ENCODE measurements around the gene APEX1. TPM values are rescaled to one million over a fixed set of nuclear protein-coding genes. Genes with fewer than 3 reads are reported as not detected.

APEX1 gene
- total RNA-seq, 2 donors from 2014 or later = 89.6 to 113 TPM

DNA sequence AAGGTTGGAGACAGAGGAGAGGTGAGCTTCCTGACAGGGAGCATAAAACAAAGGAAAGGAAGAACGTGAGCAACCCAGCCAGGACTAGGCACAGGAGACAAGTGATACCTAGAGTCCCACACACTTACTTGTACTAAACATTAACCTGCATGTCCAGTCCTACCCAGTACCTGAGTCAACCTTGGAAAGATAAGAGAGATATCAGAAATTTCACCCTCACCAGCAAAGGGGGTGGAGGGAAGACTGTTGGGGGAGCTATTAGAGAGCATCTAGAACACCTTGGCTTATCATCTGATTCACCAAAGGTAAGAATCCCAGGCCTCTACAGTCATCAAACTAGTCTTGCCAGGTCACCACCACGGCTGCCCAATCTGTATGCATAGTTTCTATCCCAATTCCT is 30.2 kb upstream of the APEX1 start:
- Mint-ChIP-seq H3K27me3 (no peaks in the 10 kb centered on the region), H3K4me3 (no peak overlapping the region), H3K27ac (no peak overlapping the region), H3K4me1 (peaks cover 11% of the 10 kb centered on the region), H3K36me3 (ENCODE audit: low read depth) (no peaks in the 10 kb centered on the region)
- no peaks in the 10 kb centered on the region for H3K9me3 ChIP-seq (ENCODE audit: control insufficient read depth, low read length, poor library complexity, severe bottlenecking)
- ATAC-seq (no peak), DNase-seq (no peak)

DNA sequence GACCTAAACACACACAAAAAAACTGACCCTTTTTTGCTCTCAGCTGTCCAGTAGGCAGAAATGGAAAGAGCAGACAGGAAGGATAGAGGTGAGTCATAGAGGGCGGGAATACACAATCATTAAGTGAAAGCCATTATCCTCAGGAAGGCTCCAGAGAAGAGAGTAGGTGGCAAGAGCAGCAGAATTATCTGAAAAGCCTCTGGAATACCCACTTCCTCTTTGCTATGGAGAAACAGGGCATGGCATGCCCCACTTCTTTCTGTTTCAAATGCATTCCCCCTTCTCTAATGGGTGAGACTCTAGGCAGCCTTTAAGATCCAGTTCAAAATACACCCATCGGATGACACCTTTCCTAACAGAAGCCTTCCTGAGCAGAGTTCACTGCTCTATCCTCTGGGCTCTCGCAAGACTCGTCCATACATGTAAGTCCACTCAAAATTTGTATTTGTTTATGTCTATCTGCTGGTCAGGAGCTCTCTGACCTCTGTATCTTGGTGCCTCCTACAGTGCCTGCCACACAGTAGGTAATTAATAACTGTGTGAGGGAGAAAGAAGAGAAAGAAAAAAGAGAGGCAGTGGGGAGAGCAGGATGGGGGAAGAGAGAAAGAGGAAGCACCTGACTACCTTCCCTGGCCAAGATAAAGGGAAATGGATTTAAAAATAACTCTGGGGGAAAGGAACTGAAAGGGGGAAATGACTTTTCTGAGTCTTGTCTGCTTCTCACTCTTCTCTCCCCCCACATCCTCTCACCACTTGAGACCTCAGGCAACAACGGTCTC is 27.6 kb upstream of the APEX1 start:
- Mint-ChIP-seq H3K4me1 (peaks cover 11% of the 10 kb centered on the region), H3K27ac (peak overlapping the region; percentile 16), H3K36me3 (ENCODE audit: low read depth) (no peaks in the 10 kb centered on the region), H3K27me3 (no peaks in the 10 kb centered on the region), H3K4me3 (no peak overlapping the region)
- peak; percentile 35 for ATAC-seq
- DNase-seq = no peak
- no peaks in the 10 kb centered on the region for H3K9me3 ChIP-seq (ENCODE audit: control insufficient read depth, low read length, poor library complexity, severe bottlenecking)

DNA sequence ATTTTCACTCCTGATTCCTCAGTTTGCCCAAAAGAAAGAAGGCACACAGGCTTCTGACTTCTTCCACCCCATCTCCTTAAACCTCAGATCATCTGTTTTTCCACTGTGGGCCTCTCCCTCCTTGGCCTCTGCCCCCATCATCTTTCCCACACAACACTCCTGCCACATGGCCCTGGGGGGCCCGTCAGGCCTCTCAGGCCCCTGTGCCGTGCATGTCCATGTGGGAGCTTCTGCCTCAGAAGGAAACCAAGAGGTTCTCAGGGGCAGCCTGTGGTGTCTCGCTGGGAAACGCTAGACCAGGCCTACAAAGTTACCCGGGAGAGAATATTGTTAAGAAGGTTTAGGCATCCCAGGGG is 27.0 kb upstream of the APEX1 start:
- Mint-ChIP-seq H3K27me3 (no peaks in the 10 kb centered on the region), H3K36me3 (ENCODE audit: low read depth) (no peaks in the 10 kb centered on the region), H3K4me1 (peaks cover 11% of the 10 kb centered on the region), H3K4me3 (no peak overlapping the region), H3K27ac (peak overlapping the region; percentile 16)
- ATAC-seq (no peak), DNase-seq (no peak)
- no peaks in the 10 kb centered on the region for H3K9me3 ChIP-seq (ENCODE audit: control insufficient read depth, low read length, poor library complexity, severe bottlenecking)

DNA sequence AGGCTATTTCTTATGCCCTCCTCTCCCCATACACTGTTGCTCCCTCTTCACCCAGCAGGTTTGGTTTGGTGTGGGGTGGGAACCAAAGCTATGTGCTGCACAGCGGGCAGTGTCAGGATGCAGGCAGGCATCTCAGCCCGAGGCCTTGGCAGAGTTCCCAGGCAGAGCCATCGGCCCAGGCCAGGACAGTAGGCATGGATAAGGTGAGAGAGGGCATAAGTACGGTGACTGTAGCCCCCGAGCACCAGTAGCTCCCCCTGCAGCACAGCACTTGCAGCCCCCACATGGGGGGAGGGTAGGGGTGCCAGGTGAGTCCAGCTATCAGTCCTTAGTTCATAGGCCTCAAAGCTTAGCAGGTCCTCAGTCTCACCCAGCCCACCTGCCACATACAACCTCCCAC is 26.2 kb upstream of the APEX1 start:
- Mint-ChIP-seq H3K27ac (no peak overlapping the region), H3K36me3 (ENCODE audit: low read depth) (no peaks in the 10 kb centered on the region), H3K4me1 (peaks cover 11% of the 10 kb centered on the region), H3K4me3 (no peak overlapping the region), H3K27me3 (no peaks in the 10 kb centered on the region)
- no peaks in the 10 kb centered on the region for H3K9me3 ChIP-seq (ENCODE audit: control insufficient read depth, low read length, poor library complexity, severe bottlenecking)
- DNase-seq (no peak), ATAC-seq (no peak)

DNA sequence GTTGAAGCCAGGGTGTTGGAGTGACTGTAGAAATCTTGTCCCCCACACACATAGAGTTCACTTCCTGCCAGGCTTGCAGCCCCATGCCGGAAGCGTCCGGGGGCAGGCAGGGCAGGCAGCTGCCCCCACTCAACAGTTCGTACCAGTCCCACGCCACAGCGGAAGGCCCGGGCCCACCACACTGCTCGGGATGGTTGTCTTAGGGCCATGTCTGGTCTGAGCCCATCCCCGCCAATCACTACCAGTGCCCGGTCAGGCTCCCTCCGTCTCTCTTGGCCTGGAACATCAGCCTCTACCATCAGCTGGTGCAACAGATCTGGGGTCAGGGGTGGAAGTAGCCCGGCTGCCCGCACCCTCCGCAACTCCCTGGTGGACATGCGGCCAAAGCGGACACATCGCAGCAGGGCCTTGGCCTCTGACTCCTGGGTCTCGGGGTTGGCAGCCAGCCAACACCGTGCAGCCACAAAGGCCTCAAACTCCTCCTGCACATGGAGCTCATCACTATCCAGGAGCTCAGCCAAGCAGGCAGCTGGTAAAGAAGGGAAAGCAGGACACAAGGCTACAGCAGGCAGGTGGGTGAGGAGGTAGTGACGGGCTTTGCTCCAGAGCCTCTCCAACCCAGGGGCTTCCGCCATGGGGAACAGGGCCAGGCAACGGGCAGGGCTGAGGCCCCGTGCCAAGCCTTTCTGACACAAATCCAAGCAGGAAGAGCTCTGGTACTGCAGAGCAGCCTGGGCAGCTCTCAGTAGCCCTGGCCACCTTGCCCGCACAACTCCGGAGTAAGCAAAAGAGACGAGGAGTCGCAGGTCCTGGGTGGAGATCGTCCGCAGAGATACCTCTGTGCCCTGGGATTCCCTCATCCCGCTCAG is 25.0 kb upstream of the APEX1 start:
- no peak for ATAC-seq

DNA sequence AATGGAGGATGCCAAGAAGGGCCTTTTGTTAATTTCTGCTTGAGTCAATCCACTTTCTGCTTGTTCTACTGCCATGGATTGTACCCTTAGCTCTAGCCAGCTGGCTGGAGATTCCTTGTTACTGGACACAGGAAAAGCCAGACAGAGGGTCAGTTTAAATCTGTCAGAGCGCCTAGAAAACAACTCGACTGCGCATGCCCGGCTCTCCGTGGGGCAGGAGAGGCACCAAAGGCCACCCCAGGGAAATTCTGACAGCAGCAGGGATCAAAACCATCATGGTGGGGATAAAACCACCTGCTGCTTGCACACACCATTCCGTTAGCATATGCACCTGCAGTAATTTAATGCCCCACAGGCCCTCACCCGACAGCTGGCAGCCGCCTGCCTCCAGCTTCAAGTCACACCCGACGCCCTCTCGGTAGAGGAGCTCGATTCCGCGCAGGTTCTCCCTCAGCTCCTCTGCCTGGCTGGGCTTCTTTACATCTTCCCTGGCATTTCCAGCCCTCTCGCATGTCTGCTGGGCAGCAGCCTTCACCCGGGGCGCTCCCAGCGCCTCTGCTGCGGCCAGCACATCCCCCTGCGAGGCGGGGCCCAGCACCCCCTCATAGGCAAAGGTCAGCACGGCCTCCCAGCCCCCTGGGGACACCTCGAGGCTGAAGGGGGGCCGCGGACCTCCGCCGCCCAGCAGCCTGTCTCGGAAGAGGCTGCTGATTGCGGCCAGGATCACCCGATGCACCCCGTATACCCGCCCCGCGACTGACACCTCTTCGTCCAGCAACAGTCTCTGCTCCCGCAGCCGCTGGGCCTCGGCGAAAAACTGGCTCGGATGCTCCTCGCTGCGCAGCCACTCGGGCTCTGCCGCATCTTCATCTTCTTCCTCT is 20.1 kb upstream of the APEX1 start:
- H3K27ac Mint-ChIP-seq = no peak overlapping the region
- no peaks in the 10 kb centered on the region for H3K9me3 ChIP-seq (ENCODE audit: control insufficient read depth, low read length, poor library complexity, severe bottlenecking)
- ATAC-seq (no peak), DNase-seq (no peak)
- H3K4me3 Mint-ChIP-seq = no peak overlapping the region
- peaks cover 4% of the 10 kb centered on the region for H3K4me1 Mint-ChIP-seq
- H3K36me3 Mint-ChIP-seq (ENCODE audit: low read depth) = peaks cover 2% of the 10 kb centered on the region
- no peaks in the 10 kb centered on the region for H3K27me3 Mint-ChIP-seq

More for the DNA sequence above, 25.0 kb upstream of the APEX1 start:
- H3K27ac Mint-ChIP-seq = no peak overlapping the region
- H3K4me3 Mint-ChIP-seq = no peak overlapping the region
- H3K36me3 Mint-ChIP-seq (ENCODE audit: low read depth) = no peaks in the 10 kb centered on the region
- H3K9me3 ChIP-seq (ENCODE audit: control insufficient read depth, low read length, poor library complexity, severe bottlenecking) = no peaks in the 10 kb centered on the region
- no peak for DNase-seq
- no peaks in the 10 kb centered on the region for H3K27me3 Mint-ChIP-seq
- H3K4me1 Mint-ChIP-seq = peaks cover 11% of the 10 kb centered on the region

DNA sequence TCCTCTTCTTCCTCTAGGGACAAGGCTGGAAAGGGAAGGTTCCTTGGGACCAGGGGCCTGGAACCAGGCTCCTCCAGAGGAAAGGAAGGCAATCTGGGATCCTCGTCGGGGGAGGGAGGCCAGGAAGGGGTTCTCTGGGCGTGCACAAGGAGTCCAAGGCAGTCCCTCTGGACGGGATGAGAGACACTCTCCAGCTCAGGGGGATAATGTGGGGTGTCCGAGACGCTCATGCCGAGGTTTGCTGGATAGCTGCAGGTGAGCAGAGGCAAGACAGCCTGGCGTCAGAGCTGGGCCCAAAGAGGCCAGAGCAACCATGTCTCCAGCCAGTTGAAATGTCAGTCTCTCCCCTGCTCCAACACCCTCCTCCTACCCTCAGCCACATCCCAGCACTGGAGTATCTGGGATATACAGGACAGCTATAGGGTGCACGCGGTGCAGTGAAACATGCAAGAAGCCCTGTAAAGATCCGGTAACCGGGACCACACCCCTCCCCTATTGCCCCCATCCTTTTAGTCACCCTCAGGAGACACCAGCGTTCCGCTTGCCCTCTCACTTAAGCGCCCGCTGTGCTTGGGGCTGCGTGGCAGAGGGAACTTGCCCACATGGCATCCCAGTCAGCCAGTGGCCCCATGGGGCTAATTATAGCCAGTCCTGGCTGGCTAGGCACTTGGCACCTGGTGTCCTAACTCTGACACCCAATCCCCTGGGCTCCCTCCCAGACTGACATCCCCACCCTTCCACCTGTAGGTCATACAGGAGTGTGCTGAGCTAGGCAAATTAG is 19.3 kb upstream of the APEX1 start, which contains the start of gene KLHL33:
Gene KLHL33 (minus strand): TSS at position 585 of the 781 bp plus-strand sequence. CDS start 355 bp downstream, at position 230.
- Mint-ChIP-seq H3K27me3 (no peaks in the 10 kb centered on the region), H3K4me1 (peaks cover 10% of the 10 kb centered on the region), H3K4me3 (no peak within 1 kb of the TSS), H3K36me3 (ENCODE audit: low read depth) (peaks cover 2% of the 10 kb centered on the region), H3K27ac (no peak within 1 kb of the TSS)
- no peak for DNase-seq
- no peak for ATAC-seq
- no peaks in the 10 kb centered on the region for H3K9me3 ChIP-seq (ENCODE audit: control insufficient read depth, low read length, poor library complexity, severe bottlenecking)

DNA sequence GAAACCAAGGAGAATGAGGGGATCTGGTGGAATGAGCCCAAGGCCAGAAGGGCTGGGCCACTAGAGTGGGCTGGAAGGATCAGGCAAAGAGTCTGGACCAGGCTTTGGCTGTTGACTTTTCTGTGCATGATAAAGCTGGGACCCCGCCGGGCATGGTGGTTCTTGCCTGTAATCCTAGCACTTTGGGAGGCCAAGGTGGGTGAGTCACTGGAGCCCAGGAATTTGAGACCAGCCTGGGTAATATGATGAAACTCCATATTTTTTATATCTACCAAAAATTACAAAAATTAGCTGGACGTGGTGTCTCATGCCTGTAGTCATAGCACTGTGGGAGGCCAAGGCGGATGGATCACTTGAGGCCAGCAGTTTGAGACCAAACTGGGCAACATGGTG is 18.7 kb upstream of the APEX1 start:
- no peak for ATAC-seq
- Mint-ChIP-seq H3K36me3 (ENCODE audit: low read depth) (peaks cover 2% of the 10 kb centered on the region), H3K27ac (no peak overlapping the region), H3K27me3 (no peaks in the 10 kb centered on the region), H3K4me3 (no peak overlapping the region), H3K4me1 (peaks cover 14% of the 10 kb centered on the region)
- no peaks in the 10 kb centered on the region for H3K9me3 ChIP-seq (ENCODE audit: control insufficient read depth, low read length, poor library complexity, severe bottlenecking)
- DNase-seq = no peak

DNA sequence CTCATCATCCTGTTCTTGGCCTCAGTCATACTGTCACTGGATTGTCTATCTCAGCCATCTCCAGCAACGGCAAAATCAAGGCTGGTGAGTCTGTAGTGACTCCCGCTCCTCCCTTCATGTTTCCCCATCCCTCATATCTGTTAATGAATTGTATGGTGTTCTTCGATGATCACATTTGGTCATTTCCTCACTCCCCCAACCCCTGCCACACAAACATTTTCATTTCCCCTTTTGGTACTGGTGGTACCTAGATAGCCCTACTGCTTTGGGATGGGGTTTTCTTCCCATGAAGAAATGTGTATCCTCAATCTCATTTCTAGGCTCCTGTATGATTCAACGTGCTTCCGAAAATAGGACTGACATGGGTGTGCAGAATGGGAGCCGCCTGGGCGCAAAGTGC is 16.4 kb upstream of the APEX1 start:
- Mint-ChIP-seq H3K4me1 (peaks cover 21% of the 10 kb centered on the region), H3K36me3 (ENCODE audit: low read depth) (peaks cover 4% of the 10 kb centered on the region), H3K27me3 (no peaks in the 10 kb centered on the region), H3K27ac (no peak overlapping the region), H3K4me3 (peak overlapping the region; percentile 64)
- H3K9me3 ChIP-seq (ENCODE audit: control insufficient read depth, low read length, poor library complexity, severe bottlenecking) = no peaks in the 10 kb centered on the region
- DNase-seq = no peak
- no peak for ATAC-seq

DNA sequence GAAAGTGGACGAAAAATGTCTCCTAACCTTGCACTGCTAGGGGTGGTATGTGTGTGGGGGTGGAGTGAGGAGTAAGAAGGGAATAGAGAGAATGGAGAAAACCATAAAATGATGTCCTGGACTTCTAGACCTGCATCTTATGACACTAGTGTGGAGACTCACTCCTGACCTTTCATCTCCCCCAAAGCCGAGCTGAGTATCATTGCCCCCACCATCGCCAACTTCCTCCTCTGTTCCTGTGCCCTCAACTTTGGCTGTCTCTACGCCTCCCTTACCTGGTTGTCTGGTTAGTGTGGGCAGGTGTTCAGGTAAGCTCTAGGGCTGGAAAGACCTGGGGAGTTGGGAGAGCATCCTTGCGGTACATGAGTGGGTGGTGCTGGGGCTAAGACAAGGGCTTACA is 14.6 kb upstream of the APEX1 start:
- Mint-ChIP-seq H3K27me3 (no peaks in the 10 kb centered on the region), H3K36me3 (ENCODE audit: low read depth) (peaks cover 4% of the 10 kb centered on the region), H3K27ac (peak overlapping the region; percentile 68), H3K4me1 (peaks cover 21% of the 10 kb centered on the region), H3K4me3 (peak overlapping the region; percentile 22)
- no peaks in the 10 kb centered on the region for H3K9me3 ChIP-seq (ENCODE audit: control insufficient read depth, low read length, poor library complexity, severe bottlenecking)
- ATAC-seq (no peak), DNase-seq (no peak)

DNA sequence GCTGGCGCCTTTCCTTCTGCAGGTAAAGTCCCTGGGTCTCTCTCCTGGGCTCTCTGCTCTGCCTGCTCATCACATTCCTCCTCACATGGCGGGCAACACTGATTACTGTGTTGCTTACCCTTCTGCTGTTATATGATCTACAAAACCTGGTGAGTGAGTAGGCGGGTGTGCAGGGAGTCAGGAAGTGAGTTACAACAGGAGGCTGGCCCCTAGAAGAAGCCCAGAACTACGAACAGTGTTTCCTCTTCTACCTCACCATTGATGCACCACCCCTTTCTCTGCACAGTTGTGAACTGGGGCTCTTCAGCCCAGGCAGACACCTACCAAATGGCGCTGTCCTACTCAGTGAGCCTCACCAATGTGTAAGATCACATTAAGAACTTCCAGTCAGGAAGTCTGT is 14.1 kb upstream of the APEX1 start:
- ATAC-seq (peak; percentile 99), DNase-seq (no peak)
- H3K36me3 Mint-ChIP-seq (ENCODE audit: low read depth) = peaks cover 4% of the 10 kb centered on the region
- H3K4me1 Mint-ChIP-seq = peaks cover 21% of the 10 kb centered on the region
- H3K27ac Mint-ChIP-seq = peak overlapping the region; percentile 68
- H3K4me3 Mint-ChIP-seq = peak overlapping the region; percentile 22
- H3K27me3 Mint-ChIP-seq = no peaks in the 10 kb centered on the region
- H3K9me3 ChIP-seq (ENCODE audit: control insufficient read depth, low read length, poor library complexity, severe bottlenecking) = no peaks in the 10 kb centered on the region

DNA sequence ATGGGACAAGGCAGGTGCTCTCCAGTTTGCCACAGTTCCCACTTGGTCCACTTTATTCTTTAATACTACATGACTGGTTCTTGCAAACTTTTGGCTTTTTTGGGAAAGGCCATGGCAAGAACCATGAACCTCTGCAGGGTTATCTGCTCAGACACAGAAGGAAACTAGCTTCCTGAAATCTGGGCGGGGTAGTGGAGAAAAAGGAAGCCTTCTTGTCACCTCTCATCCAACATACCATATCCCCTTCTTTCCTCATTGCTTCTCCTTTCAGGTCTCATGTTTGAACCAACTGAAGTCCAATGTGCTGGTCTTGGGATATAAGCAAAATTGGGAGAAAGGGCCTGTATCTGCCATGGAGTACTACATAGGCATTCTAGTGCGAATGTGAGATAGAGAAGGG is 13.6 kb upstream of the APEX1 start:
- H3K36me3 Mint-ChIP-seq (ENCODE audit: low read depth) = peaks cover 4% of the 10 kb centered on the region
- H3K27me3 Mint-ChIP-seq = no peaks in the 10 kb centered on the region
- peak overlapping the region; percentile 68 for H3K27ac Mint-ChIP-seq
- no peaks in the 10 kb centered on the region for H3K9me3 ChIP-seq (ENCODE audit: control insufficient read depth, low read length, poor library complexity, severe bottlenecking)
- peaks cover 21% of the 10 kb centered on the region for H3K4me1 Mint-ChIP-seq
- peak overlapping the region; percentile 22 for H3K4me3 Mint-ChIP-seq
- ATAC-seq = no peak
- no peak for DNase-seq
